HEK293 (cell line): ENCODE data around the gene ADCY3.

Experiments used
- CTCF ChIA-PET: fragments of 350-600 bp; formaldehyde crosslinking; extraction: SDS; loops from one replicate; lab custom pipeline; 2021; ENCODE audit warnings: antibody characterized with exemption; lab: Yijun Ruan, JAX
- POLR2A ChIA-PET: fragments of 300-600 bp; formaldehyde crosslinking; extraction: SDS; loops from one replicate; lab custom pipeline; 2020; ENCODE audit warnings: antibody characterized with exemption, inconsistent platforms; lab: Yijun Ruan, JAX
- H3K27ac ChIP-seq: fragments of 200-500 bp; sonication (Bioruptor generic); 2 replicates; pipeline ENCODE4 v1.5.1; 2014; ENCODE audit warnings: low read depth, low read length, control low read depth, inconsistent platforms; ENCODE audit errors: extremely low read depth
- H3K36me3 ChIP-seq, 2 experiments: fragments of 200-500 bp in 1 of 2; sonication (Bioruptor generic) in 1 of 2; 1 replicate in 1 of 2; 2 replicates in 1 of 2; pipeline ENCODE4 v1.5.1; 2014 to 2017; ENCODE audit warnings: inconsistent platforms in 2 of 2, low read length in 2 of 2; ENCODE audit not compliant: control insufficient read depth in 2 of 2, insufficient read depth in 1 of 2
- H3K4me1 ChIP-seq: fragments of 200-500 bp; sonication (Bioruptor generic); 2 replicates; pipeline ENCODE4 v1.5.1; 2014; ENCODE audit warnings: mild to moderate bottlenecking, low read length, inconsistent platforms; ENCODE audit not compliant: control insufficient read depth, insufficient read depth
- H3K4me3 ChIP-seq: 2 replicates; pipeline ENCODE4 v1.5.1; 2011; ENCODE audit warnings: low read depth, mild to moderate bottlenecking, control low read depth, low read length, moderate library complexity
- H3K9me3 ChIP-seq: fragments of 200-500 bp; sonication (Bioruptor generic); 2 replicates; pipeline ENCODE4 v1.5.1; 2014; ENCODE audit warnings: low read depth, low read length, inconsistent platforms; ENCODE audit not compliant: control insufficient read depth, insufficient read depth
- BCL6B ChIP-seq: fragments of 450-650 bp; formaldehyde crosslinking; IDR thresholded peaks from 2 replicates; pipeline ENCODE4 v1.5.1; 2017; ENCODE audit warnings: missing biosample characterization, missing genetic modification characterization
- EGR2 ChIP-seq: fragments of 450-650 bp; formaldehyde crosslinking; IDR thresholded peaks from 2 replicates; pipeline ENCODE4 v1.5.1; 2016; ENCODE audit warnings: low read depth, missing biosample characterization, missing genetic modification characterization
- GFI1B ChIP-seq: fragments of 450-650 bp; formaldehyde crosslinking; IDR thresholded peaks from 2 replicates; pipeline ENCODE4 v1.5.1; 2016; ENCODE audit warnings: missing biosample characterization, missing genetic modification characterization
- GLIS1 ChIP-seq: fragments of 450-650 bp; formaldehyde crosslinking; IDR thresholded peaks from 2 replicates; pipeline ENCODE4 v1.5.1; 2016; ENCODE audit warnings: missing biosample characterization, missing genetic modification characterization
- INSM2 ChIP-seq: fragments of 450-650 bp; formaldehyde crosslinking; IDR thresholded peaks from 2 replicates; pipeline ENCODE4 v1.5.1; 2016; ENCODE audit warnings: missing biosample characterization, missing genetic modification characterization
- OVOL3 ChIP-seq: fragments of 450-650 bp; formaldehyde crosslinking; IDR thresholded peaks from 2 replicates; pipeline ENCODE4 v1.5.1; 2016; ENCODE audit warnings: missing biosample characterization, missing genetic modification characterization
- PATZ1 ChIP-seq: fragments of 450-650 bp; formaldehyde crosslinking; IDR thresholded peaks from 2 replicates; pipeline ENCODE4 v1.5.1; 2016; ENCODE audit warnings: missing biosample characterization, missing genetic modification characterization
- YY1 ChIP-seq: fragments of 450-650 bp; formaldehyde crosslinking; IDR thresholded peaks from 2 replicates; pipeline ENCODE4 v1.5.1; 2018; ENCODE audit warnings: missing biosample characterization, missing genetic modification characterization
- ZBTB11 ChIP-seq: fragments of 450-650 bp; formaldehyde crosslinking; conservative IDR thresholded peaks from 2 replicates; pipeline ENCODE4 v1.5.1; 2016; ENCODE audit warnings: low read depth, missing biosample characterization, missing genetic modification characterization
- ZBTB21 ChIP-seq: fragments of 450-650 bp; formaldehyde crosslinking; IDR thresholded peaks from 2 replicates; pipeline ENCODE4 v1.5.1; 2017; ENCODE audit warnings: missing biosample characterization, missing genetic modification characterization
- ZFHX2 ChIP-seq: fragments of 450-650 bp; formaldehyde crosslinking; conservative IDR thresholded peaks from 2 replicates; pipeline ENCODE4 v1.5.1; 2016; ENCODE audit warnings: missing biosample characterization, missing genetic modification characterization
- ZNF138 ChIP-seq: fragments of 450-650 bp; formaldehyde crosslinking; IDR thresholded peaks from 2 replicates; pipeline ENCODE4 v1.5.1; 2016; ENCODE audit warnings: missing biosample characterization, missing genetic modification characterization, borderline replicate concordance
- ZNF146 ChIP-seq: fragments of 450-650 bp; formaldehyde crosslinking; IDR thresholded peaks from 2 replicates; pipeline ENCODE4 v1.5.1; 2016; ENCODE audit warnings: missing biosample characterization, missing genetic modification characterization
- ZNF23 ChIP-seq: fragments of 450-650 bp; formaldehyde crosslinking; IDR thresholded peaks from 2 replicates; pipeline ENCODE4 v1.5.1; 2016; ENCODE audit warnings: missing biosample characterization, missing genetic modification characterization, borderline replicate concordance
- ZNF292 ChIP-seq: fragments of 450-650 bp; formaldehyde crosslinking; IDR thresholded peaks from 2 replicates; pipeline ENCODE4 v1.5.1; 2016; ENCODE audit warnings: low read depth, missing biosample characterization, missing genetic modification characterization, borderline replicate concordance
- ZNF350 ChIP-seq: fragments of 450-650 bp; formaldehyde crosslinking; IDR thresholded peaks from 2 replicates; pipeline ENCODE4 v1.5.0; 2017; ENCODE audit warnings: missing biosample characterization, mild to moderate bottlenecking, missing genetic modification characterization
- ZNF391 ChIP-seq: fragments of 450-650 bp; formaldehyde crosslinking; IDR thresholded peaks from 2 replicates; pipeline ENCODE4 v1.5.1; 2016; ENCODE audit warnings: low read depth, missing biosample characterization, missing genetic modification characterization, borderline replicate concordance
- ZNF473 ChIP-seq: fragments of 450-650 bp; formaldehyde crosslinking; IDR thresholded peaks from 2 replicates; pipeline ENCODE4 v1.5.1; 2017; ENCODE audit warnings: missing biosample characterization, missing genetic modification characterization
- ZNF48 ChIP-seq: fragments of 450-650 bp; formaldehyde crosslinking; IDR thresholded peaks from 2 replicates; pipeline ENCODE4 v1.5.1; 2016; ENCODE audit warnings: missing biosample characterization, missing genetic modification characterization
- ZNF510 ChIP-seq: fragments of 450-650 bp; formaldehyde crosslinking; IDR thresholded peaks from 2 replicates; pipeline ENCODE4 v1.5.1; 2018; ENCODE audit warnings: mild to moderate bottlenecking, missing genetic modification characterization, missing biosample characterization; ENCODE audit not compliant: insufficient replicate concordance
- ZNF521 ChIP-seq: fragments of 450-650 bp; formaldehyde crosslinking; IDR thresholded peaks from 2 replicates; pipeline ENCODE4 v1.5.1; 2017; ENCODE audit warnings: missing biosample characterization, mild to moderate bottlenecking, missing genetic modification characterization
- ZNF626 ChIP-seq: fragments of 450-650 bp; sonication (Bioruptor Pico); formaldehyde crosslinking; IDR thresholded peaks from 2 replicates; pipeline ENCODE4 v1.5.1; 2018; ENCODE audit warnings: missing biosample characterization, missing genetic modification characterization, inconsistent platforms
- ZNF629 ChIP-seq: fragments of 450-650 bp; formaldehyde crosslinking; IDR thresholded peaks from 2 replicates; pipeline ENCODE4 v1.5.1; 2017; ENCODE audit warnings: missing biosample characterization, missing genetic modification characterization
- ZNF837 ChIP-seq: fragments of 450-650 bp; formaldehyde crosslinking; IDR thresholded peaks from 2 replicates; pipeline ENCODE4 v1.5.1; 2016; ENCODE audit warnings: missing biosample characterization, missing genetic modification characterization
- ZSCAN30 ChIP-seq: fragments of 450-650 bp; IDR thresholded peaks from 2 replicates; pipeline ENCODE4 v1.5.1; 2018; ENCODE audit warnings: missing biosample characterization, mild to moderate bottlenecking, missing genetic modification characterization, moderate library complexity

Gene ADCY3

GRCh38 chr2:24881623-24882022, 38.4 kb downstream of the ADCY3 start:
- Histone ChIP-seq H3K36me3 (peaks cover 0 to 7% of the 10 kb centered on the region in 2 experiments; a peak in 1 of 3 replicates), H3K4me1 (no peaks in the 10 kb centered on the region), H3K27ac (no peak overlapping the region)
- TF ChIP-seq ZNF23 (tag by site-specific recombination) (no peak), YY1 (tag by site-specific recombination) (no peak), GLIS1 (tag by site-specific recombination) (no peak), ZNF146 (tag by site-specific recombination) (no peak), ZNF48 (tag by site-specific recombination) (no peak), EGR2 (no peak), ZNF521 (tag by site-specific recombination) (no peak), ZNF292 (no peak), ZFHX2 (tag by site-specific recombination) (no peak), ZNF510 (tag by site-specific recombination) (no peak), ZNF629 (tag by site-specific recombination) (no peak), INSM2 (tag by site-specific recombination) (no peak), OVOL3 (tag by site-specific recombination) (no peak), ZNF391 (tag by site-specific recombination) (no peak), BCL6B (tag by site-specific recombination) (no peak), ZNF837 (tag by site-specific recombination) (no peak)
- TF ChIP-seq, all 188 proteins: peak for 0
- Histone ChIP-seq H3K9me3 (no peaks in the 10 kb centered on the region), H3K4me3 (no peak overlapping the region)
- ChIA-PET CTCF (interaction anchor here (0.6 to 1.1 kb wide), 2 partner anchors 672 to 824 kb away, joined by 3 to 5 read pairs; no protein-coding TSS in a partner anchor), POLR2A (no interaction called here)

- Histone ChIP-seq H3K4me1 (no peaks in the 10 kb centered on the region), H3K36me3 (peaks cover 0 to 7% of the 10 kb centered on the region in 2 experiments; a peak in 1 of 3 replicates), H3K9me3 (no peaks in the 10 kb centered on the region), H3K4me3 (no peak overlapping the region), H3K27ac (no peak overlapping the region)
- CTCF ChIA-PET = interaction anchor here (0.6 to 1.1 kb wide), 2 partner anchors 672 to 823 kb away, joined by 3 to 5 read pairs; no protein-coding TSS in a partner anchor
- POLR2A ChIA-PET = no interaction called here
- no peak for TF ChIP-seq ZNF138 (tag by site-specific recombination)
- no peak for TF ChIP-seq GFI1B (tag by site-specific recombination)
- no peak for TF ChIP-seq ZBTB11 (tag by site-specific recombination)
- TF ChIP-seq ZNF350 (tag by site-specific recombination) = no peak
- TF ChIP-seq ZSCAN30 (tag by site-specific recombination) = no peak
- TF ChIP-seq ZNF626 (tag by site-specific recombination) = no peak
- TF ChIP-seq ZBTB21 = no peak
- no peak for TF ChIP-seq ZNF473 (tag by site-specific recombination)
- no peak for TF ChIP-seq PATZ1 (tag by site-specific recombination)
Observed at GRCh38 chr2:24881158-24881557, 38.9 kb downstream of the ADCY3 start.
